ENCODE results near the gene SPINDOC.

Gene SPINDOC

GRCh38 chr11:63834535-63835157, 21.4 kb downstream of the SPINDOC start:
- DNase-seq = no peak

- DNase-seq = no peak
These were observed 21.9 kb downstream of the SPINDOC start for GRCh38 chr11:63835158-63835545.

GRCh38 chr11:63837027-63837688, 23.9 kb downstream of the SPINDOC start:
- no peak for DNase-seq

DNA sequence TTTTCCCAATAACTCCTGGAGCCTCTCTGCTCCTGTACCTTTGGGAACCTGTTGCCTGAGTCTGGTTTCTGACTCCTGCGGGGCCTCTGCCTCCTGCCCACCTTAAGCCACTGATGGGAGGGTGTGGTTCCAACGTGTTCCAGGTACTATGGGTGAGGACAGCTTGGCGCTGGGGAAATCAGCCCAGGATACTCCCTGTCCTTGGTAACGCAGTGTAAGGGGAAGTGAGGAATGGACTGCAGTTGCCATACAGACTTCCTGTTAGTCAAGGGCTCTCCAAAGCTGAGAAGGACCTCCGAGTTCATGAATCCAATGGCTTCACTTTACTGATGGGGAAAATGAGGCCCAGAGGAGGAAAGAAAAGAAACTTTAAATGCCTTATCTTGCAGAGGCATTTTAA, 24.5 kb downstream of the SPINDOC start:
- no peak for DNase-seq

- no peak for DNase-seq
These were observed 25.0 kb downstream of the SPINDOC start for GRCh38 chr11:63838150-63838677.

GRCh38 chr11:63838678-63839507, 25.6 kb downstream of the SPINDOC start, which contains the start of gene MARK2:
TSS of gene MARK2 (plus strand) at chr11:63839110. CDS start at chr11:63839507, 397 bp downstream.
- DNase-seq = peak; percentile 98

DNA sequence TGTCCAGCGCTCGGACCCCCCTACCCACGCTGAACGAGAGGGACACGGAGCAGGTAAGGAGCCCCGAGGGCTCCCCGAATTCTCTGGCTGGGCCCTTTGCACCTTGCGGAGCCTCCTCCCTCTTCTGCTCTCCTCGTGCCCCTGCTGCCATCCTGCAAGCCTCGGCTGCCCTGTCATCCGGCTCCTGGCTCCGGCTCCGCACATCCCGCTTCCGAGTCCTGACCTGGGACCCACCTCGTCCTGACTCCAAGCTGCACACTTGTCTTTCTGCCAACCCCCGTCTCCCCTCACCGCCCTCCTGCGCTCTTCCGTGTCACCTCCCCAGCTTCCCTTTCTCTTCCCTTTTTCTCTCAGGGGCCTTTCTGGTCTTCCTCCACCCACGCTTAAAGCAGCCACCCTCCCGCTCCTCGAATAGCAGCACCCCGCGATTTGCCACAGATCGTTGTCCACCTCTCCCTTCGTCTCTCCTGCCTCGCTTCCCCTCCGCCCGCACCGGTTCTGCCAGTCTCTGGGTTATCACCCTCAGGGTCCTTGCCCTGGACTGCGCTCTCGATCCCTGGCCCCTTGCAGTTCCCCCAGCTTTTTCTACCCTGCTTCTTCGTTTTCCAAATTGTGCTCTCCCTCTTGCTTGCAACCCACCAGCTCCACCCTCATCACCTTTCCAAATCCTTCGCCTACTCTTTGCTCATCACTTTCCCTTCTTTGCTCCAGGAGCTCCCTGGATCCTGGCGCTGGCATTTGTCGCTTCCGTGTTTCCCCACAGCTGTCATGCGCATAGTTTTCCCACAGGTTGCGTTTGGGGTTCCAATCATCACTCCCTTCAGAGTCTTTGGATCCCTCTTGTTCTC, 26.5 kb downstream of the SPINDOC start:
- peak; percentile 26 for DNase-seq

DNA sequence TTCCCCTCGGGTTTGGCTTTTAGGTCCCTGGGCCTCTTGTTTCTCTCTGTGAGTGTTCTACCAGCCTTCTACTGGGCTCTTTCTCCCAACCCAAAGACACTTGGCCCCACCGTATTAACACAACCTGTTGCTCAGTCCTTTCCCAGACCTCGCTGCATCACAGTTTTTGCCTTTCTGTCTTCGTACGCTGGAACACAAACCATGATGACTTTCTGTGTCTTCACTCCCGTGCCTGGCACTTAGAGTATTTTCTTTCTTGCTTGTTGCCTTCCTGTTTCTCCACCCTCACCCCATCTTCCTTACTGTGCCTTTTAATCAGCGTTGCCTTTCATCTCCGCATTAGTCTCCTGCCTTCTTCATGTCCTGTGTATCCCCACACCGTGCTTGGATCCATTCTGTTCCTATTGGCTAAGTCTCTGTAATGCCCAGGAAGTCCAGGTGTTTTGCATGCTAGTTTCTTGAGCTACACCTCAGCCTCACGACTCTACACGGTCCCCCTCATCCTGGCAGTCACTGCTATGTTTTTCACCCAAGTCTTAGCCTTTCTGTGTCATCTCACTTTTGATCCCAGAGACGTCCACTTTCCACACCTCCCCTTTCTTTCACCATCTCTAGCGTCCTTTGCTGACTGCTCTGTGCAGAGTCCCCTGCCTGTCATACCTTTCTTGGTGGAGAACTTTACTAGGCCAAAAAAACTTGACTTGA, 27.3 kb downstream of the SPINDOC start:
- DNase-seq = no peak

DNA sequence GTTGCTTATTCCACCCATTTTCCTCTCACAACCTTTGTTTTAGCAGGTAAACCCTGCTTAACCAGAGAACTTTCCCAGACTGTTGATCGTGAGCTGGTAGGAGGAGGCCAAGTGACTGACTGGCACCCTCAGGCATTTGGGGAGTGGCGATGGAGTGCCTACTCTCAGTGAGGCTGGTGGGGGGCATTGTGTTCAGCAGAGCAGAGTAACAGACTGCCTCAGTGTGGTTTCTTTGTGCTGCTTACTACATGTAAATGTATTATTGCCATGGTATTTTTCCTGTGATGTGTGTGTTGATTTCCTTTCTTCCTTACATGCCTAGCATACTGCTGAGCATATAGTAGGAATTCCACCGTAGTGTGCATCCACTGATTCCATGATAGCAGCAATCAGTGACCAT, 28.3 kb downstream of the SPINDOC start:
- no peak for DNase-seq

GRCh38 chr11:63843041-63843440, 29.8 kb downstream of the SPINDOC start:
- DNase-seq = no peak

DNA sequence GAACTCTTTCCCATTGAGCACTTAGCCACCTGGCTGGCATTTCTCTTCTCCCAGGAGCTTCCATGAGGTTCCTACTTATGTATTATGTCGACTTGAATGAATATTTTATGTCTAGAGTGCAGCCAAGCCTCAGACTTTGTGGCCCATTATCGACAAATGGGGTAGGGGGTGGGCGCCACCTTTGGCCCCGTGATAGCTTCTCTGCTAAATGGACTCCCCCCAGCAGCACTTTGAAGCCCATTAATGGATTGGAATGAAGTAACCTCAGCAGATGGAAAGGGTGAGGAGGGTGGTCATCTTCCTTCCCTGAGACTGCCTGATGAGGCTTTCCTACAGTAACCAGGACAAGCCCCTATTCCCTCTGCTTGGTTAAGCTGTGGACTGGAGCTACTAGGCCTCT, 31.6 kb downstream of the SPINDOC start:
- DNase-seq = no peak

DNA sequence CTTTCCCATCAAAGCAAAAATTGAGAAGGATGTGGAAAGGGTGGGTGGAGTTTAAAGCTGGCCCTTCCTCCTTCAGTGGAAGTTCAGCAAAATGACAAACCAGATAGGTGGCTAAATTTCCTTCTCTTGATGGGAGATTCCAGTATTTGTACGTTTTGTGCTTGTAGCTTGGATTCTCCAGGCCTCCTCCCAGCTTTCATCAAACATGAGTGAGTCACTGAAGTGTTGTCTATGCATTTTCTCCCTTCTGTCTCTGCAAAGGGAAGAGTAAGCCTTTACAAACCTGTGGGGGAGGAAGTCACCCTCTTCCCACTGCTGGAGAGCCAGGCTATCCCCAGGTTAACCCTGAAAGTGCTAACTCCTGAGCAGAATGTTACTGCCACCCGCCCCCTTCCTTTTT, 32.0 kb downstream of the SPINDOC start:
- DNase-seq = no peak

- DNase-seq = no peak
These were observed 32.7 kb downstream of the SPINDOC start for GRCh38 chr11:63845911-63846310.

DNA sequence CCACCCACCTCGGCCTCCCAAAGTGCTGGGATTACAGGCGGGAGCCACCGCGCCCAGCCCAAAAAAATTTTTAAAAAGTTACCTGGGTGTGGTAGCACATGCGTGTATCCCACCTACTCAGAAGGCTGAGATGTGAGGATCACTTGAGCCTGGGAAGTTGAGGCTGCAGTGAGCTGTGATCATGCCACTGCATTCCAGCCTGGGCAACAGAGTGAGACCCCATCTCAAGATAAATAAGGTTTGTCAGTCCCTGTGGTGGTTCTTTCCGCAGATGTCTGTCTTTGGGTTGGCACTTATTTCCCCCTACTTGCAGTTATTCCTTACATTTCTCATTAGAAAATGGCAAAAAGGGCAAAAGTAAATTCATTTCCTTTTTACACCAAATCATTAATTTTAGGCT, 33.6 kb downstream of the SPINDOC start:
- DNase-seq = no peak

GRCh38 chr11:63847363-63847762, 34.1 kb downstream of the SPINDOC start:
- no peak for DNase-seq

DNA sequence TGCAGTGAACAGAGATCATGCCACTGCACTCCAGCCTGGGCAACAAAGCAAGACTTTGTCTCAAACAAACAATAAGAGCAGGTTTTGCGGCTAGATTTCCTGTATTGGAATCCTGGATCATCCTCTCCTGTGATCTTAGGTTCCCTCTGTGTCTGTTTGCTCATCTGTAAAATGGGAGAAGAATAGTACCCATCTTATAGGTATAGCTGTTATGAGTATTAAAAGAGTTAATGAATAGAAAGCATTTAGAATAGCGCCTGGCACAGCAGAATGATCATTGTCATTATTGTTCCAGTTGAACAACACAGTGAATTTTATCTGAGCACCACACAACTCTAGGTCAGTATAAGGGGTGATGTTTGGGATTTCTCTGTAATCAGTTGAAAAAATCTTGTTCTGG, 36.4 kb downstream of the SPINDOC start:
- no peak for DNase-seq

GRCh38 chr11:63850920-63851319, 37.7 kb downstream of the SPINDOC start:
- DNase-seq = no peak

- DNase-seq = no peak
These were observed 38.1 kb downstream of the SPINDOC start for GRCh38 chr11:63851364-63851763.

- DNase-seq = no peak
These were observed 40.2 kb downstream of the SPINDOC start for GRCh38 chr11:63853476-63853875.

- no peak for DNase-seq
These were observed 41.4 kb downstream of the SPINDOC start for GRCh38 chr11:63854696-63855095.

- no peak for DNase-seq
These were observed 42.7 kb downstream of the SPINDOC start for GRCh38 chr11:63855975-63856374.

Data from activated gamma-delta T cell (primary cell).